BJ (cell line): ENCODE data around the gene PDGFD. TPM values are rescaled to one million over a fixed set of nuclear protein-coding genes. Genes with fewer than 3 reads are reported as not detected.

Experiments used
- CTCF ChIA-PET: fragments of 350-600 bp; formaldehyde crosslinking; extraction: SDS; loops from one replicate; lab custom pipeline; 2021; ENCODE audit warnings: antibody characterized with exemption, inconsistent platforms; lab: Yijun Ruan, JAX
- POLR2A ChIA-PET: fragments of 300-600 bp; sonication (Branson Sonifier 250); formaldehyde crosslinking; extraction: SDS; loops from one replicate; lab custom pipeline; 2021; ENCODE audit warnings: antibody characterized with exemption; lab: Charles Lee
- DNase-seq: peaks from one replicate; pipeline ENCODE4 v3.0.0-alpha.2; 2011; ENCODE audit warnings: low read depth
- H3K27me3 ChIP-seq: 2 replicates; pipeline ENCODE4 v1.6.0; 2011; ENCODE audit warnings: low read length; ENCODE audit not compliant: control insufficient read depth, insufficient read depth
- H3K36me3 ChIP-seq: 2 replicates; pipeline ENCODE4 v1.5.1; 2011; ENCODE audit warnings: low read length; ENCODE audit not compliant: control insufficient read depth, insufficient read depth
- H3K4me3 ChIP-seq: 2 replicates; pipeline ENCODE4 v1.5.1; 2011; ENCODE audit warnings: low read depth, mild to moderate bottlenecking, control low read depth, low read length
- CTCF ChIP-seq: IDR thresholded peaks from 2 replicates; pipeline ENCODE4 v1.5.1; 2011; ENCODE audit warnings: low read depth, mild to moderate bottlenecking, control low read depth, inconsistent platforms, low read length, moderate library complexity; ENCODE audit not compliant: insufficient read depth
- polyA plus RNA-seq: library from polyadenylated mRNA; depleted of rRNA; stranded (reverse); fragments of >200 nt; gene quantifications from 2 replicates; pipeline ENCODE4 v1.2.3, GENCODE V29; 2011

Gene PDGFD
- polyA plus RNA-seq, 1 experiment, result 0.72 TPM

DNA sequence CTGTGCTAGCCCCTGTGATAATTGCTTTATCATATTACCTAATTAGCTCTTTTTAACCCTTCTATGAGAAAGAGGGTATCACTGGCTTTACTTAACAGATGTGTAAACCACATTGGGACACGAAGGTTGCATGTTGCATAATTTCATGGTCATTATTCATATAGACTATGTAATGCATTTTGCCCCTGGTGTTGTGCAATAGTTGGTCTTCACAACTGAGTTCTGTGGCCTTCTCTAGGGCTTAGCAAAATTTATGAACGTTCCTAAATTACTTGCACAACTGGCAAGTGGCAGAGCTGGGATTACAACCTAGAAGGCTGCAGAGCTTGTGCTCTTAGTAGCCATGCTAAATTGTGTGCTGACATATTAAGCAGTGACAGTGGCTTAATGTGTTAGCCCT lies 34.6 kb upstream of the PDGFD start:
- no peak for TF ChIP-seq CTCF
- Histone ChIP-seq H3K36me3 (no peaks in the 10 kb centered on the region), H3K27me3 (no peaks in the 10 kb centered on the region), H3K4me3 (no peak overlapping the region)
- CTCF ChIA-PET, result no interaction called here
- DNase-seq, result no peak
- POLR2A ChIA-PET, result no interaction called here

DNA sequence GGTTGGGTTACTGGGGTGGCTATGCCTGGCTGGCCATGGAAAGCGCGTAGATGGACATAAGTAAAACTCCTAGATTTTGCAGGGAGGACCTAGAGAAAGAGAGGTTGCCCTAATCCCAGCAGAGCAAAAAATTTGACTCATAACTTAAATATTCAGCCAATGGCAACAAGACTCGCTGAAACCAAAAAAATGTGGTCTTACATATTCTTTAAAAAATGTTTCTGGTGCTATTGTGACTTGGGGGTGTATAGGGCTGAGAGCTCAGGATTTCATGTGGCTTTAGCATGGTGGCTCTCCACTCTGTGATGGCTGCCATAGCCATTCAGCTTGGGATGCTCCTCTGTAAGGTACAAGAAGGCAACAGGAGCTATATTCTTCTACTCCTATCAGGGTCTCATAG lies 27.2 kb upstream of the PDGFD start:
- DNase-seq, result no peak
- no peak for TF ChIP-seq CTCF
- H3K36me3 ChIP-seq, result no peaks in the 10 kb centered on the region
- no peaks in the 10 kb centered on the region for H3K27me3 ChIP-seq
- POLR2A ChIA-PET, result no interaction called here
- no peak overlapping the region for H3K4me3 ChIP-seq
- CTCF ChIA-PET, result no interaction called here

DNA sequence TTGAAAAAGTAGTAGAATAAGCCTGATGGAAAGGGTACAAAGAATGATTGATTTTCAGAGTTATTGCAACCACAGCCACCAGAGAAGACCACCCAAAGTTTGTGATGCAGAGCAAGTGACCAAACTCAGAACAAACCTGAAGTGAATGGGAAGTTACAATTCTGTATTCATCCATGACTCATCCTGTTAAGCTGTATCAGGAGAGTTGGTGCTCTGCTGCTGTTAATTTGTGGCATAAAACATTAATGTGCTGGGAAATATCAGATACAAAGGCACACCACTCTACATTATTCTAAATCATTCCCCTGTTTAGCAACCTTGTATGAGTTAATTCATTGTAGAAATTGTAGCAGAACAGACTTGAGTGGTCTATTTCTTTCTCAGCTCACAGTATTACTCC lies 19.6 kb upstream of the PDGFD start:
- no peak for TF ChIP-seq CTCF
- POLR2A ChIA-PET, result no interaction called here
- no peaks in the 10 kb centered on the region for H3K36me3 ChIP-seq
- H3K4me3 ChIP-seq, result no peak overlapping the region
- no peak for DNase-seq
- no peaks in the 10 kb centered on the region for H3K27me3 ChIP-seq
- CTCF ChIA-PET, result no interaction called here

DNA sequence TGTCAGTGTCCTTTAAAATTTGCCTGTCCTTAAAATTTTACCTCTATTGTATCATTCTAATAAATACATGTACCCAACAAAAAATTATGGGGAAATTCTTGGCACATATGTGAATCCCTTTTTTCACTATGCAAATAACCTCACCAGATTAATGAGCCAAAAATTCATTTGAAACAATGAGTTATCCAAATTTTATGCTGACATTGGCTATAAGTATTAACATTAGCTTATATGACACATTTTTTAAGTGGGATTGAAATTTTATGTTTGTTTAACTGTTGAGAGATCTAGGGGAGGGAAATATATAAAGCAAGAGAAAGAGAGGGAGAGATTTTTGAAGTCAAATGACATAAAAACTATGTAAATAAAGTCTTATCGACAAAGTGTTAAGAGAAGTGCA lies 11.8 kb upstream of the PDGFD start:
- CTCF ChIA-PET, result no interaction called here
- DNase-seq, result no peak
- POLR2A ChIA-PET, result no interaction called here

GRCh38 chr11:104169091-104169490 lies 5.1 kb upstream of the PDGFD start:
- Histone ChIP-seq H3K36me3 (no peaks in the 10 kb centered on the region), H3K27me3 (peaks cover 2% of the 10 kb centered on the region; the same call in 1 of the 2 replicates), H3K4me3 (no peak overlapping the region)
- ChIA-PET POLR2A (no interaction called here), CTCF (no interaction called here)
- no peak for DNase-seq
- no peak for TF ChIP-seq CTCF

More for the DNA sequence above, 11.8 kb upstream of the PDGFD start:
- H3K27me3 ChIP-seq, result no peaks in the 10 kb centered on the region
- no peak for TF ChIP-seq CTCF
- H3K36me3 ChIP-seq, result no peaks in the 10 kb centered on the region
- no peak overlapping the region for H3K4me3 ChIP-seq
